Ishikawa (cell line): Measurements from ENCODE around the gene JPT2.

Experiments
- CEBPB ChIP-seq: IDR thresholded peaks from 2 replicates; pipeline ENCODE4 v1.6.1; 2012
- CREB1 ChIP-seq: IDR thresholded peaks from 2 replicates; pipeline ENCODE4 v1.6.1; 2012; ENCODE audit warnings: low read depth
- EGR1 ChIP-seq: IDR thresholded peaks from 2 replicates; pipeline ENCODE4 v1.6.1; 2012
- EP300 ChIP-seq: IDR thresholded peaks from 2 replicates; pipeline ENCODE4 v1.6.1; 2012; ENCODE audit warnings: borderline replicate concordance
- FOXM1 ChIP-seq: IDR thresholded peaks from 2 replicates; pipeline ENCODE4 v1.6.1; 2012; ENCODE audit warnings: low read depth, borderline replicate concordance
- NFIC ChIP-seq: IDR thresholded peaks from 2 replicates; pipeline ENCODE4 v1.6.1; 2012
- RAD21 ChIP-seq: IDR thresholded peaks from 2 replicates; pipeline ENCODE4 v1.6.1; 2012; ENCODE audit warnings: low read depth
- REST ChIP-seq: IDR thresholded peaks from 2 replicates; pipeline ENCODE4 v1.6.1; 2012; ENCODE audit warnings: low read depth, mild to moderate bottlenecking
- TAF1 ChIP-seq: IDR thresholded peaks from 2 replicates; pipeline ENCODE4 v1.6.1; 2012; ENCODE audit warnings: low read depth, mild to moderate bottlenecking
- TCF12 ChIP-seq: IDR thresholded peaks from 2 replicates; pipeline ENCODE4 v1.6.1; 2012; ENCODE audit warnings: low read depth
- TEAD4 ChIP-seq: IDR thresholded peaks from 2 replicates; pipeline ENCODE4 v1.6.1; 2012
- USF1 ChIP-seq: IDR thresholded peaks from 2 replicates; pipeline ENCODE4 v1.6.1; 2012
- YY1 ChIP-seq: IDR thresholded peaks from 2 replicates; pipeline ENCODE4 v1.6.1; 2012; ENCODE audit warnings: low read depth
- ZBTB7A ChIP-seq: IDR thresholded peaks from 2 replicates; pipeline ENCODE4 v1.6.1; 2012; ENCODE audit warnings: low read depth
- TF ChIP-seq, protein P1 (sequence below): IDR thresholded peaks from 2 replicates; pipeline ENCODE4 v1.6.1; 2012

The JPT2 gene, protein sequence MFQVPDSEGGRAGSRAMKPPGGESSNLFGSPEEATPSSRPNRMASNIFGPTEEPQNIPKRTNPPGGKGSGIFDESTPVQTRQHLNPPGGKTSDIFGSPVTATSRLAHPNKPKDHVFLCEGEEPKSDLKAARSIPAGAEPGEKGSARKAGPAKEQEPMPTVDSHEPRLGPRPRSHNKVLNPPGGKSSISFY

GRCh38 chr16:1677942-1678499, at the start of gene JPT2:
Gene JPT2, plus strand, starts transcription at chr16:1678279. Its CDS starts 34 bp downstream, at chr16:1678313.
- TF ChIP-seq NFIC = no peak
- TF ChIP-seq EP300 = no peak; the same call in 1 of the 2 replicates
- TF ChIP-seq REST = no peak
- TF ChIP-seq TAF1 = peak; percentile 72
- peak; percentile 60; the same call in 1 of the 2 replicates for TF ChIP-seq EGR1
- peak; percentile 77 for TF ChIP-seq YY1
- peak; percentile 36; the same call in 1 of the 2 replicates for TF ChIP-seq CREB1
- no peak for TF ChIP-seq TCF12
- TF ChIP-seq RAD21 = no peak
- no peak for TF ChIP-seq ZBTB7A
- TF ChIP-seq FOXM1 = no peak
- TF ChIP-seq CEBPB = no peak
- no peak for TF ChIP-seq TEAD4
- TF ChIP-seq USF1 = peak; percentile 41; the same call in 1 of the 2 replicates
- TF ChIP-seq, protein P1, sequence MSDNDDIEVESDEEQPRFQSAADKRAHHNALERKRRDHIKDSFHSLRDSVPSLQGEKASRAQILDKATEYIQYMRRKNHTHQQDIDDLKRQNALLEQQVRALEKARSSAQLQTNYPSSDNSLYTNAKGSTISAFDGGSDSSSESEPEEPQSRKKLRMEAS = peak; percentile 83

DNA sequence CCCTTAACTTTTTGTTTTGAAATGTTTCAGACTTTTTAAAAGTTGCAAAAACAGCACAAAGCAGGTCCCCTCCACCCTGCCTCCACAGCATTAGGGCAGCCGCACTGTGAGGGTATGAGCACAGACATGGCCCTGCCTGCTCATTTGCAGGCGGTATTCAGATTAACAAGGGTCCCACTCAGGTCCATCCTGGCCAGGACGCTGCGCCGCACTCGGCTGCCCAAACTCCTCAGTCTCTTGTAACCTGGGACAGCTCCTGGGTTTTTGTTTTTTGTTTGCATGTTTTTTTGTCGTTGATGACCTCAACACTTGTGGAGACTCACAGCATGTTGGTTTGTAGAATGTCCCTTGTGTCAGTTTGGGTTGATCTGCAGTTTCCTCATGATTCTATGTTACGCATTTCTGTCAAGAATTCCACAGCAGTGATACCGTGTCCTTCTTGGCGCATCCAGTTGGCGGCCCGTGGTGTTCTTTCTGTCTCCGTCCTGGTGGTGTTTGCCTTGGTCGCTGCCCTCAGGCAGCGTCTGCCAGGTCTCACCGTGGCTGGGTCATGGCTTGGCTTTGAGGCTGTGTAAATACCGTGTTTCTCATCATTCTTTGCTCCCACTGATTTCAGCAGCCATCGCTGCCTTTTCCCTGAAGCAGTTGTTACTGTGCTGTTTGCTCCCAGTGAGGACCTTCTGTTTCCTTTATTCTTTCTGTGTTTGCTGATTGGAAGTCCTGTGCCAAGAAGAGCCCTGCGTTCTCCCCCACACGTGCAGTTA, 47.4 kb upstream of the JPT2 start:
- TF ChIP-seq YY1 (no peak), REST (no peak), CEBPB (no peak), ZBTB7A (no peak), FOXM1 (no peak), RAD21 (no peak), TAF1 (no peak), TEAD4 (no peak), NFIC (no peak), USF1 (no peak), EGR1 (no peak), CREB1 (no peak)
- TF ChIP-seq, protein P1 = no peak

DNA sequence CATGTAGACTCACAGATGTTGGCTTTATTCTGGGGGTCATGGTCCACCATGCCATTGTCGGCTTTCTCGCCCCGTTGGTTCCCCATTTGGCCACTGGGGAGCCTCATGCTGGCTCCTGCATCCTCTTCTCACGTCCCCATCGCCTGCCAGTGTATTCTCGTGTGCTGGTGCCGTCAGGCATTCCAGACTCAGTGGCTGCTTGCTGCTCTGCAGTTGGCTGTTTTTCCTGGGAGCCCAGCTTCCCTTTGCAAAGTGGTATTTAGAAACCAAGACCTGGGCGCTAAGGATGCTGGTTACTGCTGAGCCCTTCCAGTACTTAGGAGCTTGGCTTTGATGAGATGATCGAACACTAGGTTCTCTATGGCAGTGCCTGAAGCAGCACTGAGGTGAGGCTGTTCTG, 46.8 kb upstream of the JPT2 start:
- TF ChIP-seq FOXM1 = no peak
- no peak for TF ChIP-seq REST
- TF ChIP-seq NFIC = no peak
- TF ChIP-seq EGR1 = no peak
- TF ChIP-seq TEAD4 = no peak
- TF ChIP-seq CREB1 = no peak
- no peak for TF ChIP-seq CEBPB
- TF ChIP-seq, protein P1 = no peak
- TF ChIP-seq TCF12 = no peak
- no peak for TF ChIP-seq USF1
- no peak for TF ChIP-seq ZBTB7A
- no peak for TF ChIP-seq YY1
- TF ChIP-seq EP300 = no peak
- no peak for TF ChIP-seq TAF1
- TF ChIP-seq RAD21 = no peak
